ENCODE measurements around the gene CLCN5. TPM values are rescaled to one million over a fixed set of nuclear protein-coding genes. Genes with fewer than 3 reads are reported as not detected.

The CLCN5 gene
- total RNA-seq, 1 experiment from 2014 or later = 13.6 TPM

- H3K4me3 Mint-ChIP-seq (ENCODE audit: low read depth, unreplicated experiment) = no peak overlapping the region
- TF ChIP-seq CTCF (IDR thresholded peaks at IDR 0.05; ENCODE audit: unreplicated experiment) = no peak
- intact Hi-C loops (cut with micrococcal nuclease; ENCODE audit: unreplicated experiment) = no loop called here
- DNase-seq = no peak
- H3K4me1 Mint-ChIP-seq (ENCODE audit: low read depth, unreplicated experiment) = peaks cover 43% of the 10 kb centered on the region
- no peaks in the 10 kb centered on the region for H3K36me3 Mint-ChIP-seq (ENCODE audit: insufficient read depth, unreplicated experiment)
- H3K27ac Mint-ChIP-seq (ENCODE audit: unreplicated experiment) = no peak overlapping the region
- no peaks in the 10 kb centered on the region for H3K27me3 Mint-ChIP-seq (ENCODE audit: unreplicated experiment)
- H3K9me3 Mint-ChIP-seq (ENCODE audit: low read depth, unreplicated experiment) = no peaks in the 10 kb centered on the region
- CTCF ChIA-PET = no interaction called here
- no TSS peak for BruUV-seq (replicated peaks)
Measured at GRCh38 chrX:49999087-49999486, 76.7 kb downstream of the CLCN5 start.

DNA sequence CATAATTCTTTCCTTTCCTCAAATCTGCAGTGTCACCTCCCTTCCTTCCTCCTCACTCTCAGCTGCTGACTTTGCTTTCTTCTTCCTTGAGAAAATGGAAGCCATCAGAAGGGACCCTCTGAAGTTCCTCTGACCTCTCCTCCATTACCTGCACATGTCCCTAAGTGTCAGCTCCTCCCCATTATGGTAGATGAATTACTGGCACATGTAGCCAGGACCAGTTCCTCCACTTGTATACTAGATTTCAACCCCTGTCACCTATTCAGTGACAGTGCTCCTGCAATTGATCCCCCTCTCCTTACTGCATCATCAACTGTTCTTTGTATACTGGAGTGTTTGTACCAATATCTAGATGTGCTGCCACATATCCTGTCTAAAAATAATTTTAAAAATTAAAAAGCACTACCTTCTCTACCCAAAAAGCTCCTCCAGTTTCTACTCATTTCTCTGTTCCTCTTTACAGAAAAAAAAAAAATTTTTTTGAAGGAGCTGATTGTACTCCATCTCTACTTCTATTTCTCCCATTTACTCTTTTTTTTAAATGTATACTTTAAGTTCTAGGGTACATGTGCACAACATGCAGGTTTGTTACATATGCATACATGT, 78.6 kb downstream of the CLCN5 start:
- Mint-ChIP-seq H3K4me3 (ENCODE audit: low read depth, unreplicated experiment) (no peak overlapping the region), H3K36me3 (ENCODE audit: insufficient read depth, unreplicated experiment) (no peaks in the 10 kb centered on the region), H3K9me3 (ENCODE audit: low read depth, unreplicated experiment) (no peaks in the 10 kb centered on the region), H3K4me1 (ENCODE audit: low read depth, unreplicated experiment) (peaks cover 27% of the 10 kb centered on the region), H3K27me3 (ENCODE audit: unreplicated experiment) (no peaks in the 10 kb centered on the region), H3K27ac (ENCODE audit: unreplicated experiment) (no peak overlapping the region)
- DNase-seq = no peak
- TF ChIP-seq CTCF (IDR thresholded peaks at IDR 0.05; ENCODE audit: unreplicated experiment) = no peak
- no TSS peak for BruUV-seq (replicated peaks)
- CTCF ChIA-PET = no interaction called here
- intact Hi-C loops (cut with micrococcal nuclease; ENCODE audit: unreplicated experiment) = no loop called here

- no peak overlapping the region for H3K27ac Mint-ChIP-seq (ENCODE audit: unreplicated experiment)
- intact Hi-C loops (cut with micrococcal nuclease; ENCODE audit: unreplicated experiment) = no loop called here
- no peak overlapping the region for H3K4me3 Mint-ChIP-seq (ENCODE audit: low read depth, unreplicated experiment)
- no peaks in the 10 kb centered on the region for H3K27me3 Mint-ChIP-seq (ENCODE audit: unreplicated experiment)
- H3K9me3 Mint-ChIP-seq (ENCODE audit: low read depth, unreplicated experiment) = no peaks in the 10 kb centered on the region
- no peak for TF ChIP-seq CTCF (IDR thresholded peaks at IDR 0.05; ENCODE audit: unreplicated experiment)
- DNase-seq = no peak
- no TSS peak for BruUV-seq (replicated peaks)
- H3K36me3 Mint-ChIP-seq (ENCODE audit: insufficient read depth, unreplicated experiment) = no peaks in the 10 kb centered on the region
- peaks cover 15% of the 10 kb centered on the region for H3K4me1 Mint-ChIP-seq (ENCODE audit: low read depth, unreplicated experiment)
- CTCF ChIA-PET = no interaction called here
Measured at GRCh38 chrX:50002067-50002714, 79.8 kb downstream of the CLCN5 start.

- H3K4me1 Mint-ChIP-seq (ENCODE audit: low read depth, unreplicated experiment) = peaks cover 10% of the 10 kb centered on the region
- no peaks in the 10 kb centered on the region for H3K27me3 Mint-ChIP-seq (ENCODE audit: unreplicated experiment)
- no peaks in the 10 kb centered on the region for H3K36me3 Mint-ChIP-seq (ENCODE audit: insufficient read depth, unreplicated experiment)
- H3K27ac Mint-ChIP-seq (ENCODE audit: unreplicated experiment) = no peak overlapping the region
- DNase-seq = no peak
- BruUV-seq (replicated peaks) = no TSS peak
- H3K4me3 Mint-ChIP-seq (ENCODE audit: low read depth, unreplicated experiment) = no peak overlapping the region
- CTCF ChIA-PET = no interaction called here
- intact Hi-C loops (cut with micrococcal nuclease; ENCODE audit: unreplicated experiment) = no loop called here
- no peaks in the 10 kb centered on the region for H3K9me3 Mint-ChIP-seq (ENCODE audit: low read depth, unreplicated experiment)
- TF ChIP-seq CTCF (IDR thresholded peaks at IDR 0.05; ENCODE audit: unreplicated experiment) = no peak
Measured at GRCh38 chrX:50003467-50003866, 81.1 kb downstream of the CLCN5 start.

Data from Calu3 (cell line).